HG02763 (cell line): ENCODE data around the gene IRF7.

ENCODE experiments used
- ATAC-seq: cut with Tn5 transposase; IDR thresholded peaks from one replicate; pipeline ENCODE4 v1.9.1; 2021; ENCODE audit warnings: mild to moderate bottlenecking, moderate library complexity; ENCODE audit not compliant: unreplicated experiment

IRF7 gene

DNA sequence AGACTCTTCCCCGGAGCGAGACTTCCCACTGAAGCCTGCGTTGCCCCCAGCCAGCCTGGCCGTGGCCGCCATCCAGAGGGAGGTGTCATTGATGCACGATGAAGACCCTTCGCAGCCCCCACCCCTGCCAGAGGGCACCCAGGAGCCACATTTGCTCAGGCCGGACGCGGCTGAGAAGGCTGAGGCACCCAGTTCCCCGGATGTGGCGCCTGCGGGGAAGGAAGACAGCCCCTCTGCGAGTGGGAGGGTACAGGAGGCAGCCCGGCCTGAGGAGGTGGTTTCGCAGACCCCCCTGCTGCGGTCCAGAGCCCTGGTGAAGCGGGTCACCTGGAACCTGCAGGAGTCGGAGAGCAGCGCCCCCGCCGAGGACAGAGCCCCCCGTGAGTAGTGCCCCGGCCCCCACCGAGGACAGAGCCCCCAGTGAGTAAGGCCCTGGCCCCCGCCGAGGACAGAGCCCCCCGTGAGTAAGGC, 6.4 kb downstream of the IRF7 start:
- ATAC-seq: no peak

DNA sequence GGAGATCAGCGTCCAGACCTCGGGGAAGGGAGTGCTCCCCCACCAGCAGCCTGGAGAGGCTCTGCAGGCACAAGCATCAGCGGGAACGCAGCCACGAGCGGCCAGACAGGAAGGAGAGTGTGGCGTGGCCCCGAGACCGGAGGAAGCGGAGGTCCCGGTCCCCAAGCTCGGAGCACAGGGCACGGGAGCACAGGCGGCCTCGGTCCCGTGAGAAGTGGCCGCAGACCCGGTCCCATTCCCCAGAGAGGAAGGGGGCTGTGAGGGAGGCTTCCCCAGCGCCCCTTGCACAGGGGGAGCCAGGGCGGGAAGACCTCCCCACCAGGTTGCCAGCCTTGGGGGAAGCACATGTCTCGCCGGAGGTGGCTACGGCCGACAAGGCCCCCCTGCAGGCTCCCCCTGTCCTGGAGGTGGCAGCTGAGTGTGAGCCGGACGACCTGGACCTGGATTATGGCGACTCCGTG, 6.9 kb downstream of the IRF7 start:
- ATAC-seq: no peak

DNA sequence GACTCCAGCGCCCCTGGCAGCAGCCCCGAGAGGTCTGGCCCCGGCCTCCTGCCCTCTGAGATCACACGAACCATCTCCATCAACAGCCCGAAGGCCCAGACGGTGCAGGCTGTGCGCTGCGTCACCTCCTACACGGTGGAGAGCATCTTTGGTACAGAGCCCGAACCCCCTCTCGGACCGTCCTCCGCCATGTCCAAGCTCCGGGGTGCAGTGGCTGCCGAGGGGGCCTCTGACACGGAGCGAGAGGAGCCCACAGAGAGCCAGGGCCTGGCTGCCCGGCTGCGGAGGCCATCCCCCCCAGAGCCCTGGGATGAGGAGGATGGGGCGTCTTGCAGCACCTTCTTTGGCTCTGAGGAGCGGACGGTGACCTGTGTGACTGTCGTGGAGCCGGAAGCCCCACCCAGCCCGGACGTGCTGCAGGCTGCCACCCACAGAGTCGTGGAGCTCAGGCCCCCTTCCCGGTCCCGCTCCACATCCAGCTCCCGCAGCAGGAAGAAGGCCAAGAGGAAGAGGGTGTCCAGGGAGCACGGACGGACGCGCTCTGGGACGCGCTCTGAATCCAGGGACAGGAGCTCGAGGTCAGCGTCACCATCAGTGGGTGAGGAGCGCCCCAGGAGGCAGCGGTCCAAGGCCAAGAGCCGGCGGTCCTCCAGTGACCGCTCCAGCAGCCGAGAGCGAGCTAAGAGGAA, 7.6 kb downstream of the IRF7 start:
- no peak for ATAC-seq

DNA sequence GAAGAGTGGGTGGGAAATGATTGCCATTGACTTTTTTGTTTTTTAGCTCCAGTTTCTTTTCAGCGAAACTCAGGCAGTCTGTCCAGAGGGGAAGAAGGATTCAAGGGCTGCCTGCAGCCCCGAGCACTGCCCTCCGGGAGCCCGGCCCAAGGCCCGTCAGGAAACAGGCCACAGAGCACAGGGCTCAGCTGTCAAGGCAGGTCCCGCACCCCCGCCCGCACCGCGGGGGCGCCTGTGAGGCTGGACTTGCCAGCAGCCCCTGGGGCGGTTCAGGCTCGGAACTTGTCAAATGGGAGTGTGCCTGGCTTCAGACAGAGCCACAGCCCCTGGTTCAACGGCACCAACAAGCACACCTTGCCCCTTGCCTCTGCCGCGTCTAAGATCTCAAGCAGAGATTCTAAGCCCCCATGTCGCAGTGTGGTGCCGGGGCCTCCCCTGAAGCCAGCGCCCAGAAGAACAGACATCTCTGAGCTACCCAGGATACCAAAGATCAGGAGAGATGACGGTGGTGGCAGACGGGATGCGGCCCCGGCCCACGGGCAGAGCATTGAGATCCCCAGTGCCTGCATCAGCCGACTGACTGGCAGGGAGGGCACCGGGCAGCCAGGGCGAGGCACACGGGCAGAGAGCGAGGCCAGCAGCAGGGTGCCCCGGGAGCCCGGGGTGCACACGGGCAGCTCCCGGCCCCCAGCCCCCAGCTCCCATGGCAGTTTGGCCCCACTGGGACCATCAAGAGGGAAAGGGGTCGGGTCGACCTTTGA, 8.6 kb downstream of the IRF7 start:
- ATAC-seq: no peak

DNA sequence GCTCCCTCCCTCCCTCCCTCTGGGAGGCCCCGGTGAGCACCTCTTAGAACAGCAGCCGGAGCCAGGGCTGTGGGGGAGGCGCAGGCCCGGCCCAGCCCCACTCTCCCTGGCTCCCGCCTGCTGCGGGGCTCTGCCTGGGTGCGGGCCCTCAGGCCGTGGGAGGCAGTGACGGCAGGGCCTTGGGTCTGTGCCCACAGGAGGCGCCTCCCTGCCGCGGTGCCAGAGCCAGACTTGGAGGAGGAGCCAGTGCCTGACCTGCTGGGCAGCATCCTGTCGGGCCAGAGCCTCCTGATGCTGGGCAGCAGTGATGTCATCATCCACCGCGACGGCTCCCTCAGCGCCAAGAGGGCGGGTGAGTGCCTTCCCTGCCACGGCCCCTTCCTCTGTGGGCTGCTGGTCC, 9.5 kb downstream of the IRF7 start:
- ATAC-seq: no peak

DNA sequence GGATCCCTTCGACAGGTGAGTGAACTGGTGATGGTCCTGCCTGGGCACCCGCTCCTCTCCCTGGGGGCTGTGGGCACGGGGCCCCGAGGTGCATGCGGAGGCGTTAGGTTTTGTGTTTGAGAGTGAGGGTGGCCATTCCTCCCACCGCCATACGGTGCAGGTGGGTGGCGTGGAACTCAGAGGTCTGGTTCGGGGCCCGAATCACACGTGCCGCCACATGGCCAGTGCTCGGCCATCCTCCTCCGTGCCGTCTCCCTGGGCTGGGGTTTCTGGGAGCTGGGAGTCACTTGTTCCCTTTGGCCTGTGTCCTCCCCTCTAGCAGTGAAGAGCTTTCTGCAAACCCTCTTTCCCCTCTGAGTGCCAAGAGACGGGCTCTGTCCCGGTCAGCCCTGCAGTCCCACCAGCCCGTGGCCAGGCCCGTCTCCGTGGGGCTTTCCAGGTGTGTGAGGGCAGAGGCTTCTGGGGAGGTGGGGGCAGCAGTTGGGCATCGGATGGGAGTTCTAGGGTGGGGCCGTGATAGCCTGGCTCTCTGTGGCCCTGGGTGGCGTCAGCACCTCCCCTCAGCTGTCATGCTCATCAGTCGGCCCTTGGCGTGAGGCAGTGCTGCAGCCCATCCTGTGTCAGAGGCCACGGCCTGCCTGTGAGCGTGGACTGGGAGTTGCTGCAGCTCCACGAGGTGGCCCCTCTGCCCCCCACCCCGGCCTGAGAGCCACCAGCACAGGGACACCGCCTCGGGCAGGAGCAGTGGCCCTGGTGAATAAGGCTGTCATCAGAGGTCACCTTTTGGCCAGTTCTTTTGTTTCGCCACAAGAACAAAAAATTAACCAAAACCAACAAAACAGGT, 10.2 kb downstream of the IRF7 start:
- ATAC-seq: no peak

DNA sequence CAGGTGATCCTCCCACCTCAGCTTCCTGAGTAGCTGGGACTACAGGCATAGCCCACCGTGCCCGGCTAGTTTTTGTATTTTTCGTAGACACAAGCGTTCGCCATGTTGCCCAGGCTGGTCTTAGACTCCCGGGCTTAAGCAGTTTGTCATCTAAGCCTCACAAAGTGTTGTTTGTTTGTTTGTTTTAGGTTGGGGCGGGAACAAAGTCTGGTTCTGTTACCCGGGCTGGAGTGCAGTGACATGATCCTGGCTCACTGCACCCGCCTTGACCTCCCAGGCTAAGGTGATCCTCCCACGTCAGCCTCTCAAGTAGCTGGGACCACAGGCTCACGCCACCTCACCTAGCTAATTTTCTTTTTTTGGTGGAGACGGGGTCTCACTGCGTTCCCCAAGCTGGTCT, 12.6 kb downstream of the IRF7 start:
- ATAC-seq: no peak

DNA sequence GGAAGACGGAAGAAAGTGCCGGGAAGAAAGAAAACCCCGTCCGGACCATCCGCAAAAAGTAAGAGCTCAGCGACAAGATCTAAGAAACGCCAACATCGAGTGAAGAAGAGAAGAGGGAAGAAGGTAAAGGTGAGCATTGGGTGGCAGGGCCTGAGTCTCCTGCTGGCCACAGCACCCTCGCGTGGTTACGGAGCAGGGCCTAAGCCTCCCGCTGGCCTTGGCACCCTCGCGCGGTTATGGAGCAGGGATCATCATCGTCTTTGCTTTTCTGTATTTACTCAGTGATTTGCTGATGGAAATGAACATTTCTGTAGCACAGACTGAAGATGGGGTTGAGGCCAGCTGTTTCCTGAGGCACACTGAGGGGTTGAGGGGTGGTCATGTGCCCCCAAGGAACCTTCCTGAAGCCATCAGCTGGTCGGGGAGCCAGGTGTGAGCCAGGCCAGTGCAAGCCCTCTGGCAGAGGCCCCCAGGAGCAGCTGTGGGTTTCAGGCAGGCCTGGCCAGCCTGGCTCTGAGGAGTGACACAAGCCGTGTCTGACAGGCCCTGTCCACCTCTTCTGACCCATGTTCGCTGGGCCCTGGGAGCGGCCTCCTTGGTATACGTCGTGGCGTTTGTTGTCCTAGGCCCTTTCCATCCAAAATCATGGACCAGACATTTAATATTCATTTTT, 14.0 kb downstream of the IRF7 start:
- ATAC-seq: no peak

DNA sequence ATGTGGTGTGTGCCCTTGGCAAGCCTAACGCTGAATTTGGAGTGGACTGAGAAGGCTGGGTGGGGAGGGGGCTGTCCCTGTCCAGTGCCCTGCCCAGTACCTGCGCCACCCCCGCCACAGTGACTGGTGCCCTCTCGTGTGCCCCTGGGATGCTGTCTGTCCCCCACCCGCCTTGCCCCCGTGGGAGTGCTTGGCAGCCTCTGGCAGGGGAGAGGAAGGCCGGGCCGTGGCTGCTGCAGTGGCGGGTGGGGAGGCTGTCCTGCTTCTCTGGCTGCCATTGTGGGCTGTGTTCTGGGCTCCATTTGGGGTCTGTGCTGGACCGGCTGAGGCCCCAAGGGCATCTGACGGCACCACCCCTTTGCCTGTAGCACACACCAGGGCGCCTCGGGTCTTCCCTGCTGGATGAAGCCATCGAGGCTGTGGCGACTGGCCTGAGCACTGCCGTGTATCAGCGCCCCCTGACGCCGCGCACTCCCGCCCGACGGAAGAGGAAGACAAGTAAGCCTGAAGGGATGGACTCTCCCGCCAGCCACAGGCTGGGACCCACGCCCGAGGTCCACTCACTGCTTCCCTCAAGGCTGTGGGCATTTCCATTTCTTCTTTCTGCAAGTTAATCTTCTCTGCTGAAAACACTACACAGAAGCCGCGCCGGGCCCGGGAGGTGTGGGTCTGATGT, 17.6 kb downstream of the IRF7 start:
- ATAC-seq: no peak

DNA sequence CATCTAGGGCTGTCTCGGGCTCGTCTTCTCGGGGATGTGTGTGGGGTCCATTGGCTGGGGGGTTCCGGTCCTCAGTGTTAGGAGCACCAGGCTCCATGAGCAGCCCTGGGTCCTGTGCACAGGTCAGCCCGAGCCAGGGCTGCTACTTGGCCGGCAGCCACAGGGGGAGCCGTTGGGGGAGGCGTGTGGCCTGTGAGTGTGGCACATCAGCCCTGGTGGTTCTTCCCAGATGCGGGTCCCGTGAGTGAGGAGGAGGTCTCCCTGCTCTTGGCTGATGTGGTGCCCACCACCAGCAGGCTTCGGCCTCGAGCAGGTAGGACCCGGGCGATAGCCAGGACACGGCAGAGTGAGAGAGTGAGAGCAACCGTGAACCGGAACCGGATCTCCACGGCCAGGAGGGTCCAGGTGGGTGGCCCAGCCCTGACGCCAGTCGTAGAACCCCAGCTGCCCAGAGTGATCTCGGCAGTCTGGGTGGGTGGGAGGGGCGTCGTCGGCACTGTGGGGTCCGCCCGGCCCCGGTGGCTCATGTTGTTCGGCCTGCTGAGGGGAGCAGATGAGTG, 18.5 kb downstream of the IRF7 start:
- ATAC-seq: no peak

DNA sequence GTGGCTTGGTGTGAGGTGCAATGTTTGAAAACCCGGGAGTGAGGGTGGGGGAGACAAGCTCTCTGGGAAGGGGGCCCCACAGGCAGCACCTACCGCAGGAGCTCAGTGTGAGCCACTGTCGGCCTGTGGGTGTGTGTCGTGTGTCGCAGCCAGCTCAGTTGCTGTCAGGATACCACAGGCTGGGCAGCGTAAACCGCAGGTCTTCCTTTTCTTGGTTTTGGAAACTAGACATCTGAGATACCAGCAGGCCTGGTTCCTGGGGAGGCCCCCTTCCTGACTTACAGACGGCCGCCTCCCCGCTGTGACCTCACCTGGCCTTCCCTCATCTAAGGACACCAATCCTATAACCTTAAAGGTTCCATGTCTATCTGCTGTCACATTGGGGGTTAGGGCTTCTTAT, 19.4 kb downstream of the IRF7 start:
- no peak for ATAC-seq

DNA sequence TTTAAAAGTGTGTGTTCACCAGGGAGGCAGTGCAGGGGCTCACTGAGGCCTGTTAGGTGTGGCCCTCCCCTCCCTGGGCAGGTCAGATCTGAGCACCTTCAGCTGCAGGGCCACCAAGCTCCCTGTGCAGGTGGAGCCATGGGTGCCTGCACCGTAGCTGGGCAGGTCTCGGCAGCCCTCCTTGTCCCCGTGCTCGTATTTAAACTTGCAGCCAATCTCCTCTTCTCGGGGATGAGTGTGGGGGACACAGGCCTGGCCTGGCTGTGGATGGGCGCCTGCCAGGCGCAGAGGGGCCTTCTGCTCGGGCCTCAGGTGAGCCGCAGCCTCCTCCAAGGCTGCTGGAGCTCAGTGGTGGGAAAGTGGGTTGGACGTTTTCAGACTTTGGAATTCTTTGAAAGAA, 20.4 kb downstream of the IRF7 start:
- ATAC-seq: no peak

DNA sequence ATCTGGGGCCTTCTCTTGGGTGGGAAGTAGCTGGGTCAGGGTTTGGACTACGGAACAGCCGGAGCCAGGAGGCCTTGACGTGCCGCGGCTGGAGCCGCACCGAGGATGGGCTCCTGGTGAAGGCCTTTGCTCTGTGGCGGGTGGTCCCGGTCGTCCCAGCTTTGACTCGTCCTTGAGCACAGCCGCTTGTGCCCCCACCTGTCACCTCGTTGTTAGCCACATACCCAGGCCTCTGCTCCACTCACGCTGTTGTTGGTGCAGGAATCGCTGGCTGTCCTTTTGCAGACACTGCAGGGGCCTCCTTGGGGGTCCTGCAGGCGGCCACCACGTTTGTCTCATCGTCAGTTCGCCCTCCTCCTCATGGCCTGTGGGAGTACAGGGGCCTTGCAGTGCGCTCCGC, 22.4 kb downstream of the IRF7 start:
- ATAC-seq: no peak

DNA sequence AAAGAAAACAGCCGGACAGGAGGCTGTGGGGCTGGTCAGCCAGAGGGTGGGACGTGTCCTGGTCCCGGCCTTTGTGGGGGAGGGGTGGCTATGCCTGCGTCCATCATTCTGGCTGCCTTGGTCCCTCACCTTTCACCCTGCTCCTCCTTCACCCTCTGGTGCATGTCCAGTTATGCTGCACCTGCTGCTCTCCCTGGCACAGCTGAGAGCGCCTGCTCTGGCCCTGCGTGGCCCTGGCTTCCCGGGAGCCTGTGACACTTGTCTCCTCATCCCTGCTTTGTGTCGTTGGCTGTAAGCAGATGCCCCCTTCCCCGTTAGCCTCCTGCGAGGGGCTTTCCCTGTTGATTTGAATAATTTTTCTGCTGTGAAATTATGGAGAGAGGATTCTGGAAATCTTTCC, 22.8 kb downstream of the IRF7 start:
- ATAC-seq: no peak

DNA sequence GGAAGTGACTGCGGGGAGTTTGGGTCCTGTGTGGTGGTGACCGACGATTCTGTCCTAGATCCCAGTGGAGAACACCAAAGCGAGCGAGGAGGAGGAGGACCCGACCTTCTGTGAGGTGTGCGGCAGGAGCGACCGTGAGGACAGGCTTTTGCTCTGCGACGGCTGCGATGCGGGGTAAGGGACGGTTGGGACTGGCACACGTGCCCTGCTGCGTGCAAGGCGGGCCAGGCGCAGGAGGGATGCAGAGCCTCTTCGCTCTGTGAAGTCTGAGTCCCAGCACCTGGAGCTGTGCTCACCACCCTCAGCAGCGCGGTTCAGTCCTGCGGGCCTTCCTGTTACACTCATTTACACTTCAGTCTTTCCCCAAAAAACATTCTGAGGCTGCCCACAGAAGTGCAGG, 23.2 kb downstream of the IRF7 start:
- no peak for ATAC-seq

DNA sequence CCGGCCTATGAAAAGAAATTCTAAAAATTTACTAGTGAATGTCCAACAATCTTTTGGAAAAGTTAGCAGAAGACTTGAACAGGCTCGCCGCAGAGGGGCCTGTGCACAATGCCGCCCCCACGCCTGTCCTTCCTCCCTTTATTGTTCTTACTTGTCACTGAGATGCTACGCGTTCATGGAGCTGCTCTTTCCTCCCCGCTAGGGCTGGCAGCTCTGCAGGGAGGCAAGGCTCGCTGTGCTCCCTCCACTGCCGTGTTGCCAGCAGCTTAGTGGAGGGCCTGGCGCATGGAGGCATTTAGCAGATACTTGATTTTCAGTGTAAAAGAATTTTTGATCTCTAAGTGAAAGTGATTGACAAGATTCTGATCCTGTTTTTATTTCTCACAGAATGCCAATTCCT, 24.8 kb downstream of the IRF7 start:
- ATAC-seq: no peak

DNA sequence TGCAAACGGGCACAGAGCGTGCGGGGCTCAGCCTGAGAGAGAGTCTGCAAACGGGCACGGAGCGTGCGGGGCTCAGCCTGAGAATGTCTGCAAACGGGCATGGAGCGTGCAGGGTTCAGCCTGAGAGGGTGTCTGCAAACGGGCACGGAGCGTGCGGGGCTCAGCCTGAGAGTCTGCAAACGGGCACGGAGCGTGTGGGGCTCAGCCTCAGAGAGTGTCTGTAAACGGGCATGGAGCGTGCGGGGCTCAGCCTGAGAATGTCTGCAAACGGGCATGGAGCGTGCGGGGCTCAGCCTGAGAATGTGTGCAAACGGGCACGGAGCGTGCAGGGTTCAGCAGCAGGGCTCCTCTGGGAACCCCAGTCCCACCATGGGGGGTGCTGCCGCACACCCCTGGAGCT, 26.0 kb downstream of the IRF7 start:
- no peak for ATAC-seq

DNA sequence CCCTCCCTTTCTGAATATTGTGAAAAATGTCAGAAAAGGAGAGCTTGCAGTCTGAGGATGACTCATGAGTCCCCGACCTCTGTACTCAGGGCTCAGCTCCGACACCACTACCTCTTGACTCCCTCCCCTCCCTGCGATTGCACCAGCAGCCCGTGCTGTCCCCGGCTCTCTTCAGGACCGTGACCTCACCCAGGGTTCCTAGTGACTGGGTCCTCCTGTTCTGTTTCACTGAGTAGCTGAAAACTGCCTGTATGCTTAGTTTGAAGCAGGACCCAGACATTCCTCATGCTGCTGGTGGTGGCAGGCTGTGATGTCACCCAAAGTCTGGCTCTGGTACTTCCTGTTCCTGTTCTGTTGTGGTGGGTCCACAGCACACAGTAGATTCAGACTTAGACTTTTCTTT, 27.8 kb downstream of the IRF7 start:
- no peak for ATAC-seq

DNA sequence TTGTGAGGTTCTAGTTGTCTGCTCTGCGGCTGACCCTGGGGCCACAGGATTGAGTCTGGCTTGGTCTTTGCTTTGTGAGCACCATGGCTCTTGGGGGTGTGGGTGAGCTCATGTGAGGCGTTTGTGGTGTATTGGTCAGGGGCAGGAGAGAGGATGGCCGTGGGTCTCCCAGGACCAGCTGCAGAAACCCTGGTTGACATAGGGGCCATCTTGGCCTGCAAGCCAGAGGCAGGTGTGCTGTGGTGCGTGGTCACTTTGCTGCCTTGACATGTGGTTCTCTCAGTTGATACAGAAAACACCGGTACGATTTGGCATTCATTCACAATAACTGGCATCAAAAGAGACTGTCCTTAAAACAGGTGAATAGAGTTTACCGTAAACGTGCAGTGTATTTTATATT, 28.2 kb downstream of the IRF7 start:
- ATAC-seq: no peak
